ENCODE results near the gene CA4.
"Not testable (repeated sequence)": the region's sequence is repeated elsewhere in the genome, so short reads cannot be mapped to it uniquely, and the experiment has no call there.

The CA4 gene

GRCh38 chr17:60149691-60150582 is at the start of gene CA4:
Gene CA4, plus strand, starts transcription at chr17:60149973. Its CDS starts 62 bp downstream, at chr17:60150035.
- DNase-seq = no peak

GRCh38 chr17:60100577-60100976 is 49.2 kb upstream of the CA4 start:
- not testable (repeated sequence) for DNase-seq

GRCh38 chr17:60102015-60102631 is 47.6 kb upstream of the CA4 start:
- not testable (repeated sequence) for DNase-seq

- no peak for DNase-seq
Observed at GRCh38 chr17:60102632-60103096, 47.1 kb upstream of the CA4 start.

GRCh38 chr17:60103957-60104356 is 45.8 kb upstream of the CA4 start:
- DNase-seq = no peak

GRCh38 chr17:60106340-60107059 is 43.3 kb upstream of the CA4 start:
- no peak for DNase-seq

GRCh38 chr17:60107526-60108257 is 42.1 kb upstream of the CA4 start:
- DNase-seq = no peak

- DNase-seq = not testable (repeated sequence)
Observed at GRCh38 chr17:60108309-60108708, 41.5 kb upstream of the CA4 start.

GRCh38 chr17:60108712-60109111 is 41.1 kb upstream of the CA4 start:
- DNase-seq = no peak

- no peak for DNase-seq
Observed at GRCh38 chr17:60109161-60109560, 40.6 kb upstream of the CA4 start.

GRCh38 chr17:60110586-60110985 is 39.2 kb upstream of the CA4 start:
- no peak for DNase-seq

GRCh38 chr17:60111661-60112060 is 38.1 kb upstream of the CA4 start:
- DNase-seq = not testable (repeated sequence)

GRCh38 chr17:60115364-60115763 is 34.4 kb upstream of the CA4 start:
- DNase-seq = not testable (repeated sequence)

- not testable (repeated sequence) for DNase-seq
Observed at GRCh38 chr17:60116196-60116595, 33.6 kb upstream of the CA4 start.

- not testable (repeated sequence) for DNase-seq
Observed at GRCh38 chr17:60119162-60119561, 30.6 kb upstream of the CA4 start.

- not testable (repeated sequence) for DNase-seq
Observed at GRCh38 chr17:60119807-60120748, 29.7 kb upstream of the CA4 start.

GRCh38 chr17:60127068-60128064 is 22.4 kb upstream of the CA4 start:
- DNase-seq = no peak

GRCh38 chr17:60128171-60128859 is 21.5 kb upstream of the CA4 start:
- no peak for DNase-seq

GRCh38 chr17:60129164-60129563 is 20.6 kb upstream of the CA4 start:
- no peak for DNase-seq

GRCh38 chr17:60130466-60130865 is 19.3 kb upstream of the CA4 start:
- no peak for DNase-seq

All from KG1 (cell line).